Measurements from ENCODE around the gene OR1Q1.
"Not testable (repeated sequence)": the region's sequence is repeated elsewhere in the genome, so short reads cannot be mapped to it uniquely, and the experiment has no call there.

The OR1Q1 gene

GRCh38 chr9:122614362-122614761 lies at the start of gene OR1Q1:
Gene OR1Q1 (plus strand): TSS chr9:122614738. CDS start chr9:122614738, 0 bp downstream.
- no peak for DNase-seq (ENCODE audit: low read depth)
- TF ChIP-seq CTCF (conservative IDR thresholded peaks at IDR 0.05; ENCODE audit: control insufficient read depth, insufficient read depth, low read depth, low read length) = no peak
- no peak within 1 kb of the TSS for H3K4me3 ChIP-seq (ENCODE audit: control insufficient read depth, low read depth, low read length)

GRCh38 chr9:122567901-122568300 lies 46.6 kb upstream of the OR1Q1 start:
- no peak for DNase-seq (ENCODE audit: low read depth)
- no peak overlapping the region for H3K4me3 ChIP-seq (ENCODE audit: control insufficient read depth, low read depth, low read length)
- no peak for TF ChIP-seq CTCF (conservative IDR thresholded peaks at IDR 0.05; ENCODE audit: control insufficient read depth, insufficient read depth, low read depth, low read length)

GRCh38 chr9:122572456-122572855 lies 42.1 kb upstream of the OR1Q1 start:
- TF ChIP-seq CTCF (conservative IDR thresholded peaks at IDR 0.05; ENCODE audit: control insufficient read depth, insufficient read depth, low read depth, low read length) = no peak
- DNase-seq (ENCODE audit: low read depth) = peak; percentile 3
- no peak overlapping the region for H3K4me3 ChIP-seq (ENCODE audit: control insufficient read depth, low read depth, low read length)

GRCh38 chr9:122579874-122580273 lies 34.7 kb upstream of the OR1Q1 start:
- no peak for TF ChIP-seq CTCF (conservative IDR thresholded peaks at IDR 0.05; ENCODE audit: control insufficient read depth, insufficient read depth, low read depth, low read length)
- H3K4me3 ChIP-seq (ENCODE audit: control insufficient read depth, low read depth, low read length) = no peak overlapping the region
- DNase-seq (ENCODE audit: low read depth) = no peak

GRCh38 chr9:122580360-122580759 lies 34.2 kb upstream of the OR1Q1 start:
- peak; percentile 61 for DNase-seq (ENCODE audit: low read depth)

GRCh38 chr9:122583284-122583683 lies 31.3 kb upstream of the OR1Q1 start, which contains the start of gene OR1L8:
Gene OR1L8 (minus strand): TSS chr9:122583384. CDS start chr9:122568477, 14,907 bp downstream.
- not testable (repeated sequence) for DNase-seq (ENCODE audit: low read depth)

More at GRCh38 chr9:122580360-122580759, 34.2 kb upstream of the OR1Q1 start:
- no peak for TF ChIP-seq CTCF (conservative IDR thresholded peaks at IDR 0.05; ENCODE audit: control insufficient read depth, insufficient read depth, low read depth, low read length)
- H3K4me3 ChIP-seq (ENCODE audit: control insufficient read depth, low read depth, low read length) = no peak overlapping the region

GRCh38 chr9:122605691-122606090 lies 8.8 kb upstream of the OR1Q1 start:
- H3K4me3 ChIP-seq (ENCODE audit: control insufficient read depth, low read depth, low read length) = no peak overlapping the region
- DNase-seq (ENCODE audit: low read depth) = no peak
- TF ChIP-seq CTCF (conservative IDR thresholded peaks at IDR 0.05; ENCODE audit: control insufficient read depth, insufficient read depth, low read depth, low read length) = no peak

More at GRCh38 chr9:122583284-122583683, 31.3 kb upstream of the OR1Q1 start, which contains the start of gene OR1L8:
- H3K4me3 ChIP-seq (ENCODE audit: control insufficient read depth, low read depth, low read length) = not testable (repeated sequence)

Measured in fibroblast of mammary gland (primary cell).